Stimulated activated CD4-positive, alpha-beta T cell treated with anti-CD3 and anti-CD28 coated beads, TNF-alpha, amount 100 ng/mL, for 48 hours (primary cell): ENCODE measurements around the gene FIBIN.
"Not testable (repeated sequence)": the region's sequence is repeated elsewhere in the genome, so short reads cannot be mapped to it uniquely, and the experiment has no call there.

ENCODE experiments used
- DNase-seq, 3 donors: peaks; one replicate each; pipeline ENCODE4 v3.0.0-alpha.2; 2020; ENCODE audit warnings: low read depth in 3 of 3

Gene FIBIN

GRCh38 chr11:26993965-26994457, at the start of gene FIBIN:
TSS of gene FIBIN (plus strand) at chr11:26994112. CDS start at chr11:26994527, 415 bp downstream.
- no peak for DNase-seq

GRCh38 chr11:26944866-26945664, 48.8 kb upstream of the FIBIN start:
- no peak for DNase-seq

- DNase-seq, result no peak
Observed at GRCh38 chr11:26946257-26946716, 47.6 kb upstream of the FIBIN start.

- DNase-seq, result no peak
Observed at GRCh38 chr11:26947379-26947844, 46.5 kb upstream of the FIBIN start.

- DNase-seq, result no peak
Observed at GRCh38 chr11:26947904-26948639, 45.8 kb upstream of the FIBIN start.

GRCh38 chr11:26948881-26949280, 45.0 kb upstream of the FIBIN start:
- no peak for DNase-seq

GRCh38 chr11:26949846-26950245, 44.1 kb upstream of the FIBIN start:
- no peak for DNase-seq

GRCh38 chr11:26950260-26950719, 43.6 kb upstream of the FIBIN start:
- no peak for DNase-seq

GRCh38 chr11:26951809-26952515, 42.0 kb upstream of the FIBIN start:
- DNase-seq, result no peak

GRCh38 chr11:26953770-26954392, 40.0 kb upstream of the FIBIN start:
- DNase-seq, result no peak

- no peak for DNase-seq
Observed at GRCh38 chr11:26958005-26958701, 35.8 kb upstream of the FIBIN start.

GRCh38 chr11:26958702-26959049, 35.2 kb upstream of the FIBIN start:
- no peak for DNase-seq

GRCh38 chr11:26960281-26960680, 33.6 kb upstream of the FIBIN start:
- DNase-seq, result no peak

- DNase-seq, result no peak
Observed at GRCh38 chr11:26963764-26964163, 30.1 kb upstream of the FIBIN start.

- DNase-seq, result no peak
Observed at GRCh38 chr11:26964339-26964738, 29.6 kb upstream of the FIBIN start.

- not testable (repeated sequence) for DNase-seq
Observed at GRCh38 chr11:26964847-26965485, 28.9 kb upstream of the FIBIN start.

- DNase-seq, result no peak
Observed at GRCh38 chr11:26971961-26972360, 22.0 kb upstream of the FIBIN start.

- DNase-seq, result no peak
Observed at GRCh38 chr11:26974069-26974783, 19.7 kb upstream of the FIBIN start.

- DNase-seq, result no peak
Observed at GRCh38 chr11:26974996-26975395, 18.9 kb upstream of the FIBIN start.

GRCh38 chr11:26976389-26976788, 17.5 kb upstream of the FIBIN start:
- DNase-seq, result no peak
